Common myeloid progenitor, CD34-positive (primary cell): ENCODE data around the gene SLC7A6.

Experiments
- CTCF ChIA-PET: fragments of 350-600 bp; sonication (Branson Sonifier 250); formaldehyde crosslinking; loops from one replicate; lab custom pipeline; 2021; ENCODE audit warnings: antibody characterized with exemption; lab: Charles Lee
- POLR2A ChIA-PET: fragments of 350-600 bp; sonication (Branson Sonifier 250); formaldehyde crosslinking; loops from one replicate; lab custom pipeline; 2021; ENCODE audit warnings: antibody characterized with exemption; lab: Charles Lee
- DNase-seq, 3 donors: peaks; one replicate each; pipeline versions ENCODE4 v3.0.0 to v3.0.0-alpha.2; 2013
- H3K27ac ChIP-seq, 2 experiments: 1 replicate in 1 of 2; 2 replicates in 1 of 2; pipeline ENCODE4 v1.7.0; 2013; ENCODE audit warnings: inconsistent platforms in 2 of 2, low read length in 2 of 2, mild to moderate bottlenecking in 2 of 2, low read depth in 1 of 2, moderate library complexity in 1 of 2; ENCODE audit not compliant: severe bottlenecking in 2 of 2, insufficient read depth in 1 of 2, poor library complexity in 1 of 2
- H3K27me3 ChIP-seq, 5 experiments: replicated peaks in 2 of 5; 1 replicate in 3 of 5; 2 replicates in 2 of 5; pipeline versions ENCODE4 v1.6.1 to v1.7.0; 2013; ENCODE audit warnings: low read length in 4 of 5, mild to moderate bottlenecking in 2 of 5, moderate library complexity in 2 of 5, inconsistent platforms in 1 of 5; ENCODE audit not compliant: insufficient read depth in 5 of 5, control insufficient read depth in 4 of 5
- H3K36me3 ChIP-seq, 4 experiments: 1 replicate in 2 of 4; 2 replicates in 2 of 4; pipeline versions ENCODE4 v1.6.1 to v1.7.0; 2013; ENCODE audit warnings: low read length in 3 of 4, control low read depth in 1 of 4, mild to moderate bottlenecking in 1 of 4; ENCODE audit not compliant: control insufficient read depth in 4 of 4, insufficient read depth in 4 of 4
- H3K4me1 ChIP-seq, 4 experiments: 1 replicate in 3 of 4; 2 replicates in 1 of 4; pipeline versions ENCODE4 v1.6.1 to v1.7.1; 2013; ENCODE audit warnings: low read length in 3 of 4, mild to moderate bottlenecking in 3 of 4, control low read depth in 1 of 4, inconsistent platforms in 1 of 4, moderate library complexity in 1 of 4; ENCODE audit not compliant: control insufficient read depth in 4 of 4, insufficient read depth in 4 of 4; ENCODE audit errors: control extremely low read depth in 1 of 4
- H3K4me3 ChIP-seq, 7 experiments: 1 replicate in 4 of 7; 2 replicates in 3 of 7; pipeline versions ENCODE4 v1.5.1 to v1.7.0; 2013; ENCODE audit warnings: mild to moderate bottlenecking in 7 of 7, low read length in 6 of 7, moderate library complexity in 6 of 7, inconsistent platforms in 2 of 7, low read depth in 2 of 7, control low read depth in 1 of 7; ENCODE audit not compliant: insufficient read depth in 4 of 7, control insufficient read depth in 1 of 7; ENCODE audit errors: extremely low read depth in 1 of 7
- H3K9me3 ChIP-seq, 5 experiments: 1 replicate in 4 of 5; 2 replicates in 1 of 5; pipeline versions ENCODE4 v1.6.1 to v1.7.1; 2013; ENCODE audit warnings: low read length in 4 of 5, mild to moderate bottlenecking in 2 of 5, inconsistent platforms in 1 of 5, low read depth in 1 of 5, moderate library complexity in 1 of 5; ENCODE audit not compliant: control insufficient read depth in 4 of 5, insufficient read depth in 2 of 5; ENCODE audit errors: control extremely low read depth in 1 of 5
- WGBS: methylation state at CpG from one replicate; pipeline ENCODE4 v1.1.5; 2013; ENCODE audit not compliant: insufficient coverage; 5-methylcytosine and 5-hydroxymethylcytosine counted together

The SLC7A6 gene

DNA sequence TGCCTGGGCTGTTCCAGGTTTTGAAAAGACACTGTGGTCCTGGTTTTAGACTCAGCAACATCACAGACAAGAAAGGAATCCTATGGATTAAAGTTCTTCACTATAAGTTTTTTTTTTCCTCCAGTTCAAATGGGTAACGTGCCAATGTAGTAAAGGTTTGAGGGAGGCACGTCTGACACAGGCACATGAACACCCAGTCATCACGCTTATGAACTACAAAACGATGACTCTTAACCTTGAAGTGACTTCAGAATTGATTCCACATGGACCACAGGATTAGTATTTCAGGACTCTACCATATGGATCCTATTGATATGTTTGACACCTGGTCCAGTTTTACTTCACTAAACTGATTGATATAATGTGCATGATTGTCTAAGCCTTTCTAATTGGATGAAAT lies 48.8 kb downstream of the SLC7A6 start:
- POLR2A ChIA-PET = no interaction called here
- no peaks in the 10 kb centered on the region for H3K9me3 ChIP-seq
- H3K4me1 ChIP-seq = peaks cover 5 to 33% (median 26%) of the 10 kb centered on the region in 4 experiments
- no peak overlapping the region for H3K4me3 ChIP-seq
- CTCF ChIA-PET = interaction anchor here (0.9 to 1.2 kb wide), 3 partner anchors 13 to 53 kb away, joined by 3 to 4 read pairs (median 4); no protein-coding TSS in a partner anchor
- H3K27me3 ChIP-seq = no peaks in the 10 kb centered on the region
- 98% methylated on average over 4 of the region's 4 CpGs for WGBS
- no peak overlapping the region for H3K27ac ChIP-seq
- H3K36me3 ChIP-seq = peaks cover 8 to 40% (median 21%) of the 10 kb centered on the region in 4 experiments
- no peak for DNase-seq

DNA sequence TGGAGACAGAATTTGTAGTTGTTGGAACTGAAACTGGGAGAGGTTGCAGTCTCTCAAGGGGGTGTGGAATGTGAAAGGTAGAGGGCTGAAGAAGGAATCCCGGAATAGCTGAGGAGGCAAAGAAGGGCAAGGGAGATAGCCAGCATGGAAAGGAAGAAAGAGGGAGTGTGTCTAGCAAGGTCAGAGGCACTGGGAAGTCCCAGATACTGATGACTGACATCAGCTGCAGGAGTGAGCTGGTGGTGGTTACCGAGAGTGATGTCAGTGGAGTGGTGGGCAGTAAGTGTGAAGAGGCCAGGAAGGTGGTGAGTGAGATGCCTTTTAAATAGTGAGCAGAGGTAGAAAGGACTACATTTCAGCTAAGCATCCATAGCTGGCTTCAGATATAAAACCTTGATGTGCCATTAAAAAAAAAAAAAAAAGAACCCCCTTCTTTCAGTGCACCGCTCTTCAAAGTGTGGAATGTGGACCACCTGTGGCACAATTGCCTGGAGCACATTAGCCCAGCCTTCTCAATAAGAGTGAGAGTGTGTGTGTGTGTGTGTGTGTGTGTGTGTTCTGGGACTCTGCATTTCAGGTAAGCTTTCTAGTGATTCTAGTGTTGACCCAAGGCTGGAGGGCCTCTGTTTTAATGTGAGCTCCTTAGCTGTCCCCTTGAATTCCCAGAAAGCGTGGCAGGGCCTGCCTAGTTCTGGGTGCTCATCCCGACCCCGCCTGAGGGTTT lies 55.0 kb downstream of the SLC7A6 start:
- H3K27ac ChIP-seq = no peak overlapping the region
- CTCF ChIA-PET = interaction anchor here (1.5 to 12.4 kb wide), 4 partner anchors 9 to 79 kb away, joined by 4 to 262 read pairs (median 8); partner anchors contain the start of gene SLC7A6
- 94% methylated on average over 5 of the region's 6 CpGs for WGBS

DNA sequence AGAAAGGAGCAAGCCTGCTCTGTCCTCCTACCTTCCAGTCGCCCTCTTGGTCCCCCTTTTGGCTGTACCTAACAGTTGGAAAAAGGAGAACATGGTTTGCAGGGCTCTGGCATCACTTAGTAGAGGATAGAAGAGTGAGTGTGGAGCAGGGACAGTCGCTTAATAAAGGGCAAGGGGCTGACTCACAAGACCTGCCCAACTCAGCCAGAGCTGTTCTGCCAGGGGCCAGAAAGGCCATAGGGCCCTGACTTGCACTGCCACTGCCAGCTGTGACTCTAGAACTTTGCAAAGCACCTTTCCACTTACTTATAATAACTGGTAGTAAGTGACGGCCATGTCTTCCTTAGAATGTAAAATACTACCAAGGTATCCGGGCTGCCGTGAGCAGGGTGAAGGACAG lies 60.0 kb downstream of the SLC7A6 start:
- ChIA-PET POLR2A (no interaction called here), CTCF (interaction anchor here (1.2 to 12.4 kb wide), 3 partner anchors 63 to 86 kb away, joined by 4 to 262 read pairs (median 72); partner anchors contain the start of genes PLA2G15 and SLC7A6)
- H3K4me1 ChIP-seq = peaks cover 0 to 3% (median 1%) of the 10 kb centered on the region in 4 experiments
- H3K27me3 ChIP-seq = no peaks in the 10 kb centered on the region
- WGBS = 100% methylated on average over 5 of the region's 5 CpGs
- H3K9me3 ChIP-seq = no peaks in the 10 kb centered on the region
- H3K4me3 ChIP-seq = no peak overlapping the region
- no peak for DNase-seq
- no peak overlapping the region for H3K27ac ChIP-seq
- H3K36me3 ChIP-seq = peaks cover 7 to 53% (median 41%) of the 10 kb centered on the region in 4 experiments

More for the DNA sequence above, 55.0 kb downstream of the SLC7A6 start:
- H3K27me3 ChIP-seq = no peaks in the 10 kb centered on the region
- peaks cover 11 to 61% (median 44%) of the 10 kb centered on the region in 4 experiments for H3K36me3 ChIP-seq
- no peaks in the 10 kb centered on the region for H3K9me3 ChIP-seq
- H3K4me1 ChIP-seq = no peaks in the 10 kb centered on the region
- POLR2A ChIA-PET = no interaction called here
- DNase-seq = no peak
- H3K4me3 ChIP-seq = no peak overlapping the region

DNA sequence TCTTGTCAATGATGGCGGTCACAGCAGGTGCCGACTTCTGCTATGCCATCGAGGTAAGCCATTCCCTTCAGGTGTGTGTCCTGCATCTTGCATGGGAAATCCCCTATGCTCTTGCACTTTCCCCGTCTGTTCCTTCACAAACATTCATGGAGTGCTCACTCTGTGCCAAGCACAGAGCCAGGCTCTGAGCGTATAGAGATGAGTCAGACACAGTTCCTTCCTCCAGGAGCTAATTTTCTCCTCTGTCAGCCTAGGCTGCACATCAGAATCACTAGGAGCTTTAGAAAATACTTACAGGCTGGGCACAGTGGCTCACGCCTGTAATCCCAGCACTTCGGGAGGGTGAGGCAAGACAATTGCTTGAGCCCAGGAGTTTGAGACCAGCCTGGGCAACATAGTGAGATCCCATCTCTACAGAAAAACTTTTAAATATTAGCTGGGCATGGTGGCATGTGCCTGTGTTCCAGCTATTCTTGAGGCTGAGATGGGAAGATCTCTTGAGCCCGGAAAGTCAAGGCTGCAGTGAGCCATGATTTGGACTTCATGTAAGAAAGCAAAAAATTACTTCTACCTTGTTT lies 60.5 kb downstream of the SLC7A6 start:
- Histone ChIP-seq H3K27me3 (no peaks in the 10 kb centered on the region), H3K4me1 (peaks cover 0 to 3% (median 1%) of the 10 kb centered on the region in 4 experiments), H3K27ac (no peak overlapping the region), H3K9me3 (no peaks in the 10 kb centered on the region), H3K36me3 (peaks cover 7 to 49% (median 39%) of the 10 kb centered on the region in 4 experiments), H3K4me3 (no peak overlapping the region)
- POLR2A ChIA-PET = no interaction called here
- 94% methylated on average over 8 of the region's 8 CpGs for WGBS
- CTCF ChIA-PET = interaction anchor here (0.6 to 12.4 kb wide), 5 partner anchors 10 to 87 kb away, joined by 3 to 262 read pairs (median 4); partner anchors contain the start of genes PLA2G15 and SLC7A6
- DNase-seq = no peak

DNA sequence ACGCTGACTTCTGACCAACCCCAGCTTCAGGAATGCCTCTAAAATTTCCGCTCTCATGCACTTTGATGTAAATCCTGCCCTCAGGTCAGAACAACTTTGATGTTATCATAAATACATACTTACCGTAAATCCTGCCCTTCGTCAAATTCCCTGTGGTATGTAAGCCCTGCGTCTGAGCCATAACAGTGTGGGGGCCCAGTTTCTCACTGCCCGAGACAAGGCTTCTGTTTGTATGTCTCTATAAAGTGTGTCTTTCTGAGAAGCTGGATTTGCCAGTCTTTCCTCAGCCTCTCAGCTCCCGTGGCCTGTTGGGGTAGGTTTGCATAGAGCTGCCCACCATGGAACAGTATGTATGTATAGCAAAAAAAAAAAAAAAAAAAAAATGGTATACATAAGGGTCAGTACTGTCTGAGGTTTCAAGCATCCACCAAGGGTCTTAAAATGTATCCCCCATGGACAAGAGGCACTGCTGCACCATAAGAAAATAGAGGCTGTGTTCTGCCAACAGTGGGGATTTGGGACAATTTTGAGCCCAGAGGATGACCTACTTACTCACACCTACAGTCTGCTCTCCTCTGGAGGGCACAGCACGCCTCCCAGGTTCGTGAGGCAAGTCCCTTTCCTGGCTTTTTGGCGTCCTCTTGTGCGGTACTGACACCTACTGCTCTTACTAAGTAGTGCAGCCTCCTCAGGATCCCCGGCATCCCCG lies 64.0 kb downstream of the SLC7A6 start:
- H3K9me3 ChIP-seq = no peaks in the 10 kb centered on the region
- H3K36me3 ChIP-seq = peaks cover 7 to 37% (median 24%) of the 10 kb centered on the region in 4 experiments
- H3K4me1 ChIP-seq = peaks cover 5 to 28% (median 22%) of the 10 kb centered on the region in 4 experiments
- ChIA-PET POLR2A (interaction anchor here (0.7 to 2.2 kb wide), 2 partner anchors 64 to 356 kb away, joined by 3 to 9 read pairs; partner anchors contain the start of gene SLC7A6), CTCF (interaction anchor here (0.8 to 12.4 kb wide), 27 partner anchors 8 to 211 kb away, joined by 3 to 262 read pairs (median 5); partner anchors contain the start of genes ESRP2, PLA2G15, PRMT7 and SLC7A6)
- H3K27me3 ChIP-seq = no peaks in the 10 kb centered on the region
- peak; percentile 87 to 93 (median 91) for DNase-seq
- H3K4me3 ChIP-seq = no peak overlapping the region
- no peak overlapping the region for H3K27ac ChIP-seq
- WGBS = 48% methylated on average over 12 of the region's 13 CpGs

DNA sequence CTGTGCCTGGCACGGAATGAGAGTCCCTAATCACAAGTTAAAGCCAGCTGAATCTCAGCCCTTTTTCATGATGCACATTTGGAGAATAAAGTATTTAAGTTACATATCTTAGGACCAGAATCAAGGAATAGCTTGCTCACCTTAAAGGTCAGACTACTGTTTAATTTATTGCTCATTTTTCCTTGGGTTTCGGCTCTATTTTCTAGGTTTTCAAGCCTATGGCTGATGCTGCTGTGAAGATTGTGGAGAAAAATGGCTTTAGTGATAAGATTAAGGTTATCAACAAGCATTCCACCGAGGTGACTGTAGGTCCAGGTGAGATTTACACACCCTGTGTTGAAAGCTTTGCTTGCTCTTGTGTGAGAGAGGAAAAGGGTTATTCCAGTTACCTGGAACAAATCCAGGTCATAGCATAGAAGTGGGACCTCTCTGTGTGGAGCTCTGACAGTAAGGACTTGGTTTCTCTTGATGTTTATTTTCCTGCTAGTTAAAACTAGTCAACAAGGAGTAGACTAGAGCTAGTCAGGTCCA lies 64.6 kb downstream of the SLC7A6 start:
- DNase-seq = no peak
- Histone ChIP-seq H3K27ac (no peak overlapping the region), H3K4me3 (no peak overlapping the region), H3K4me1 (peaks cover 5 to 35% (median 25%) of the 10 kb centered on the region in 4 experiments), H3K27me3 (no peaks in the 10 kb centered on the region), H3K9me3 (no peaks in the 10 kb centered on the region), H3K36me3 (peaks cover 7 to 40% (median 22%) of the 10 kb centered on the region in 4 experiments)
- ChIA-PET CTCF (interaction anchor here (0.8 to 12.4 kb wide), 28 partner anchors 9 to 212 kb away, joined by 3 to 262 read pairs (median 6); partner anchors contain the start of genes ESRP2, PLA2G15, PRMT7 and SLC7A6), POLR2A (interaction anchor here (2.2 kb wide), 1 partner anchor 65 kb away, joined by 9 read pairs; the partner anchor contains the start of gene SLC7A6)
- WGBS = 40% methylated on average over 3 of the region's 3 CpGs
